DMS153 treated with DMSO at 0.1 percent for 48 hours (cell line): ENCODE data around the gene ZNF451.

Experiments
- DNase-seq: peaks from one replicate; lab custom pipeline; 2025; ENCODE audit not compliant: unreplicated experiment; lab: John Stamatoyannopoulos, UW

Gene ZNF451

GRCh38 chr6:57147401-57147800 lies 57.4 kb downstream of the ZNF451 start:
- no peak for DNase-seq

GRCh38 chr6:57147955-57148858 lies 58.2 kb downstream of the ZNF451 start:
- DNase-seq, result no peak

- DNase-seq, result no peak
These were observed 68.7 kb downstream of the ZNF451 start for GRCh38 chr6:57158658-57159057.

GRCh38 chr6:57159127-57159526 lies 69.1 kb downstream of the ZNF451 start:
- no peak for DNase-seq

- DNase-seq, result no peak
These were observed 72.0 kb downstream of the ZNF451 start for GRCh38 chr6:57162028-57162427.

- DNase-seq, result no peak
These were observed 72.5 kb downstream of the ZNF451 start for GRCh38 chr6:57162516-57162915.

- DNase-seq, result no peak
These were observed 74.0 kb downstream of the ZNF451 start for GRCh38 chr6:57163956-57164355.

- no peak for DNase-seq
These were observed 75.1 kb downstream of the ZNF451 start for GRCh38 chr6:57165080-57165479.

GRCh38 chr6:57172136-57173055 lies 82.4 kb downstream of the ZNF451 start, which contains the start of gene BAG2:
Gene BAG2 (plus strand): TSS chr6:57172326. CDS start chr6:57172698, 372 bp downstream.
- DNase-seq, result peak; percentile 51

GRCh38 chr6:57173056-57173885 lies 83.3 kb downstream of the ZNF451 start:
- DNase-seq, result no peak

GRCh38 chr6:57173886-57174510 lies 84.0 kb downstream of the ZNF451 start:
- DNase-seq, result no peak

GRCh38 chr6:57174511-57174907 lies 84.5 kb downstream of the ZNF451 start:
- DNase-seq, result no peak

- no peak for DNase-seq
These were observed 87.7 kb downstream of the ZNF451 start for GRCh38 chr6:57177545-57178265.

GRCh38 chr6:57180596-57180995 lies 90.6 kb downstream of the ZNF451 start:
- no peak for DNase-seq

- no peak for DNase-seq
These were observed 92.0 kb downstream of the ZNF451 start for GRCh38 chr6:57182017-57182432.

GRCh38 chr6:57183336-57183735 lies 93.3 kb downstream of the ZNF451 start:
- no peak for DNase-seq

GRCh38 chr6:57190140-57190539 lies 100.2 kb downstream of the ZNF451 start:
- peak; percentile 3 for DNase-seq

- DNase-seq, result no peak
These were observed 103.2 kb downstream of the ZNF451 start for GRCh38 chr6:57193177-57193576.

GRCh38 chr6:57195457-57195856 lies 105.5 kb downstream of the ZNF451 start:
- no peak for DNase-seq
